Measurements from ENCODE around the gene XPR1.
A peak's percentile ranks its signal among the peaks of the same experiment; 100 is the strongest.

XPR1 gene

DNA sequence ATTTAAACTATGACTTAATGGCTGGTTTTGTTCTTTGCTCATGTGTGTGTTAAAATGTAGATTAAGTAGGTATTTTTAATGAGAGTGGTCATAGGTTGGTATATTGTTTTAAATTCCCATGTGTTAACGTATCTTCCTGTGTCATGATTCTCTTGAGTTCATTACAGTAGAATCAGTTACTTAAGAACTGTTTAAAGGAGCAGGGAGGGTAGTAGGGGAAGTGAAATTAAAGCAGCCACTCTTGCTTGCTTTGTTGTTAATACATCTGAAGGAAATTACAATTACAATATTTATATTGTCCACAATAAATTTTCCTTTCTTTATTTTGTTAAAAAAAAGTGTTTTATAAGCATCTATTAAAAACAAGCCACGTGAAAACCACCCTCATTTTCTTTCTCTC is 161.6 kb downstream of the XPR1 start:
- ChIA-PET POLR2A (no interaction called here), CTCF (no interaction called here)
- TF ChIP-seq, protein P1, sequence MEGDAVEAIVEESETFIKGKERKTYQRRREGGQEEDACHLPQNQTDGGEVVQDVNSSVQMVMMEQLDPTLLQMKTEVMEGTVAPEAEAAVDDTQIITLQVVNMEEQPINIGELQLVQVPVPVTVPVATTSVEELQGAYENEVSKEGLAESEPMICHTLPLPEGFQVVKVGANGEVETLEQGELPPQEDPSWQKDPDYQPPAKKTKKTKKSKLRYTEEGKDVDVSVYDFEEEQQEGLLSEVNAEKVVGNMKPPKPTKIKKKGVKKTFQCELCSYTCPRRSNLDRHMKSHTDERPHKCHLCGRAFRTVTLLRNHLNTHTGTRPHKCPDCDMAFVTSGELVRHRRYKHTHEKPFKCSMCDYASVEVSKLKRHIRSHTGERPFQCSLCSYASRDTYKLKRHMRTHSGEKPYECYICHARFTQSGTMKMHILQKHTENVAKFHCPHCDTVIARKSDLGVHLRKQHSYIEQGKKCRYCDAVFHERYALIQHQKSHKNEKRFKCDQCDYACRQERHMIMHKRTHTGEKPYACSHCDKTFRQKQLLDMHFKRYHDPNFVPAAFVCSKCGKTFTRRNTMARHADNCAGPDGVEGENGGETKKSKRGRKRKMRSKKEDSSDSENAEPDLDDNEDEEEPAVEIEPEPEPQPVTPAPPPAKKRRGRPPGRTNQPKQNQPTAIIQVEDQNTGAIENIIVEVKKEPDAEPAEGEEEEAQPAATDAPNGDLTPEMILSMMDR (IDR thresholded peaks at IDR 0.05; ENCODE audit: control extremely low read depth, extremely low read depth, low read depth, missing control alignments), result no peak
- no peak for DNase-seq (ENCODE audit: extremely low spot score)

GRCh38 chr1:180796897-180797640 is 165.2 kb downstream of the XPR1 start:
- TF ChIP-seq, protein P1 (IDR thresholded peaks at IDR 0.05; ENCODE audit: control extremely low read depth, extremely low read depth, low read depth, missing control alignments), result no peak
- CTCF ChIA-PET, result interaction anchor here (2.3 kb wide), 1 partner anchor 10 kb away, joined by 7 read pairs; no protein-coding TSS in a partner anchor
- DNase-seq (ENCODE audit: extremely low spot score), result no peak
- POLR2A ChIA-PET, result no interaction called here

DNA sequence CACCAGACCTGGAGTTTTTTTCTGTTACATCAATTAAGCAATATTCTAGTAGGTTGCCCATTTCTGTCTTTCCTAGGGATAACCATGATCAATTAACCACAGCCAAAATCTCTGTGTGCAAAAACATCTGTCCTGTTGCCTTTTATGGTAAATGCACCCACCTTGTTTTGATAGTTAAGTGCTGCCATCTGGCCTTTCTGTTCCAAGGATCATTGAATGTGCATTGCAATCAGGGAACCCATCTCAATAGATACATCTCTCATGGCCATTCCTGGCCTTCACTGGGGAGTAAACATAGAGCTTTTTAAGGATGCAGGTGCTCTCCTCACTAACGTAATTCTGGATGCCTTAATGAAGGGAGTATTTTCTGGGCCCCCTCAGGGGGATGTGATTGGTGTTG is 169.1 kb downstream of the XPR1 start:
- DNase-seq (ENCODE audit: extremely low spot score), result no peak
- TF ChIP-seq, protein P1 (IDR thresholded peaks at IDR 0.05; ENCODE audit: control extremely low read depth, extremely low read depth, low read depth, missing control alignments), result no peak
- ChIA-PET POLR2A (no interaction called here), CTCF (interaction anchor here (1.1 to 2.1 kb wide), 4 partner anchors 12 to 30 kb away, joined by 3 to 5 read pairs (median 3); no protein-coding TSS in a partner anchor)

GRCh38 chr1:180802813-180803212 is 171.0 kb downstream of the XPR1 start:
- POLR2A ChIA-PET, result no interaction called here
- TF ChIP-seq, protein P1 (IDR thresholded peaks at IDR 0.05; ENCODE audit: control extremely low read depth, extremely low read depth, low read depth, missing control alignments), result no peak

DNA sequence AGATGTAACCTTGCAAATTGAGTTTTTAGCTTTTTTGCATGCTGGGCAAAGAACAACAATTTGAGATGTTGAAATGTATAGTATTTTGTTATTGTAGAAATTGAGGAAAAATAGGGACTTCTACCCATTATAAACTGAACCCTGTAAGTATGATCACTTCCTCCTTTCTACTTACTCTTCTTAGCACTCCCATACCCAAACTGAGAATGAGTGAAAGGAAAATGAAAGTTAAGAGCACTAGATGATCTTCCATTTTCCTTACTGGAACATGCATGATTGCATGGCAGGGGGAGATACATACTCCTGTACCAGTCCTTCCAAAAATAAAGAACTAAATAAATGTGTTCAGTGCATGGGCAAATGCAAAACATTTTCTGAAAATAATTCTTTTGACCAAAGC is 173.5 kb downstream of the XPR1 start:
- CTCF ChIA-PET, result interaction anchor here (1.0 to 1.2 kb wide), 2 partner anchors 10 to 42 kb away, joined by 3 to 5 read pairs; no protein-coding TSS in a partner anchor
- TF ChIP-seq, protein P1 (IDR thresholded peaks at IDR 0.05; ENCODE audit: control extremely low read depth, extremely low read depth, low read depth, missing control alignments), result no peak
- peak; percentile 19 for DNase-seq (ENCODE audit: extremely low spot score)
- POLR2A ChIA-PET, result no interaction called here

More at GRCh38 chr1:180802813-180803212, 171.0 kb downstream of the XPR1 start:
- no peak for DNase-seq (ENCODE audit: extremely low spot score)
- CTCF ChIA-PET, result interaction anchor here (1.4 kb wide), 1 partner anchor 12 kb away, joined by 3 read pairs; no protein-coding TSS in a partner anchor

- CTCF ChIA-PET, result no interaction called here
- POLR2A ChIA-PET, result no interaction called here
- TF ChIP-seq, protein P1 (IDR thresholded peaks at IDR 0.05; ENCODE audit: control extremely low read depth, extremely low read depth, low read depth, missing control alignments), result no peak
Observed at GRCh38 chr1:180811298-180811697, 179.5 kb downstream of the XPR1 start.

More at GRCh38 chr1:180811298-180811697, 179.5 kb downstream of the XPR1 start:
- no peak for DNase-seq (ENCODE audit: extremely low spot score)

Measured in GM10248 (cell line).